GM12891 (cell line): ENCODE results near the gene DUSP22.
A peak's percentile ranks its signal among the peaks of the same experiment; 100 is the strongest.

ENCODE experiments used
- PAX5 ChIP-seq: IDR thresholded peaks from 2 replicates; pipeline ENCODE4 v1.6.1; 2011; ENCODE audit warnings: low read length, moderate library complexity, mild to moderate bottlenecking; ENCODE audit not compliant: insufficient read depth, severe bottlenecking
- POLR2A ChIP-seq: IDR thresholded peaks from 2 replicates; pipeline ENCODE4 v1.6.1; 2011; ENCODE audit warnings: low read depth, low read length, control low read depth
- POLR2AphosphoS5 ChIP-seq: IDR thresholded peaks from 2 replicates; pipeline ENCODE4 v1.6.1; 2011; ENCODE audit warnings: low read depth, low read length, control low read depth
- SPI1 ChIP-seq: IDR thresholded peaks from 2 replicates; pipeline ENCODE4 v1.6.1; 2011; ENCODE audit warnings: low read depth, low read length, control low read depth
- TAF1 ChIP-seq: IDR thresholded peaks from 2 replicates; pipeline ENCODE4 v1.6.1; 2011; ENCODE audit warnings: low read depth, low read length, control low read depth

DNA sequence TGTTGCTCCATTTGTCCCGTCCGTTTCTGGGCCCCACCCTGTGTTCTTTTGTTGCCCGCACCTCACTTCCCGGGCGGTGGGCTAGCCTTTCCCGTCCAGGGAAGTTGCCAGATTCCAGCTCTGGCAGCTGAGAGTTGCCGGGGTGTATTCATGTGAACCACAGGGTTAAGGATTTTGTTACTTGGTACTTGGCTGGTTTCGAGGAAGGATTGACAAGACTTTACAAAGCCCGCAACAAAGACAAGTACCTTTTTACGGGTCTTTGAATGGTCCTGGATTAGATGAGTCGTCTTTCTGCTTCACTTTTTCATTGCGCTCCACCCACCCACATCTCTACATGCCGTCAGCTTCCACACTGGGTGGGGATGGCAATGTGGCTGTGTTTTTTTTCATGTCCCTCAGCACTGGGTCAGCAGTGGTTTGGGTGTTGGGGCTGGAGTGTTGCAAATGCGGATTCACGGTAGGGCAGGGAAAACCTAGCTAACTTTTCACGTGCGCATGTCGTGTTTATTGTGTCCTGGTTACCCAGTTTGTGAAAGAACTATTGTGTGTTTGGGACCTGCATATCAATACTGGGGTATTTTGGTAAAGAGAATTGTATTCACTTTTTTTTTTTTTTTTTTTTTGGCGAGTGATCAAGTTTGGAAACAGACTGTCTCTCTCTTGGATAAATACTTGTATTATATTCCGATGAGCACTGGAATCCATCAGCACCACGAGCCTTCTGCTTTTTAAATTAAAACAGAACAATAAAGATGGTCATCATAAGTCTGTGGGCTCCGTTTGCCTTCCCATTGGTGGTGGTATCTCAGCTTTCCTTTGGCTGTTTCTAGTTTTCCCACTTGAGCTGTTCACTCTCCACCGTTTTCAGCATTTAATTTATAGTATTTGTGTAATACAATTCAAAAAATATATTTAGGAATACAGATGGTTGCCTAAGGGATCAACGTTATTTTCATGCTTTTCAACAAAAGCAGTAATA, 1.2 kb downstream of the DUSP22 start:
- TF ChIP-seq POLR2A (peak; percentile 83), POLR2AphosphoS5 (peak; percentile 78), SPI1 (no peak), TAF1 (no peak; the same call in 1 of the 2 replicates), PAX5 (no peak)
